ENCODE measurements around the gene LIX1.

GRCh38 chr5:97148288-97148687 lies 5.9 kb upstream of the LIX1 start:
- TF ChIP-seq CTCF (IDR thresholded peaks at IDR 0.05) (no peak), EZH2 (IDR thresholded peaks at IDR 0.05) (no peak)
